AG09309 (cell line): ENCODE results near the gene CNOT3.

ENCODE experiments used
- DNase-seq: peaks from one replicate; pipeline ENCODE4 v3.0.0-alpha.2; 2010; ENCODE audit warnings: low read depth
- H3K4me3 ChIP-seq: 2 replicates; pipeline ENCODE4 v1.5.1; 2011; ENCODE audit warnings: mild to moderate bottlenecking, low read depth, low read length, moderate library complexity; ENCODE audit not compliant: control insufficient read depth
- TF ChIP-seq, protein P1 (sequence below): IDR thresholded peaks from 2 replicates; pipeline ENCODE4 v1.5.1; 2011; ENCODE audit warnings: mild to moderate bottlenecking, low read depth, low read length, inconsistent platforms; ENCODE audit not compliant: insufficient read depth, control insufficient read depth; ENCODE audit errors: missing control alignments

Gene CNOT3

DNA sequence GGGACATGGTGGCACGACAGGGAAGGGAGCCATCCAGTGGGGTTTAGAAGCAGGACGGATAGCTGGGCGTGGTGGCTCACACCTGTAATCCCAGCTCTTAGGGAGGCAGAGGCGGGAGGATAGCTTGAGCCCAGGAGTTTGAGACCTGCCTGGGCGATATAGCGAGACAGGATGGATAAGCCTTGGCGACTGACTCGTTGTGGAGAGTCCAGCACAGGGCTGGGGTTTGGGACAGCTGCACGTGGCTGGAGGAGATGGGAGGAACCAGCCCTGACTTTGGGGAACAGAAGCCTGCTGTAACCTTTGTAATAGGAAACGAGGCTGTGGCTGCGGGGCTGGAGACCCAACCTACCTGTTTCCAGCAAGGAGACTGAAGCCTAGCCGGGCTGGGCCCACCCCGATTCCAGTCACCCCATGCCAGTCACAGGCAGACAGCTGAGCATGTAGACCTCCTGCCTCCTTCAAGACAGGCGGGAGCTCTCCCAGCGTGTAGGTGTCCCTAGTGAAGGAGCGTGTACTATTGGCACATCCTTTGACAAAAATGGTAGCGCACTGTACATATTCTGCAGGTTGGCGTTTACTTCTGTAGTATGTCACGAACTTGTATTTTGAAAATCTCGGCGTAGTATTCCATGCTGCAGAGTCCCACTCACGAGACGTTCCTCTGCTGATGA lies 13.9 kb downstream of the CNOT3 start:
- no peak for DNase-seq
- TF ChIP-seq, protein P1, sequence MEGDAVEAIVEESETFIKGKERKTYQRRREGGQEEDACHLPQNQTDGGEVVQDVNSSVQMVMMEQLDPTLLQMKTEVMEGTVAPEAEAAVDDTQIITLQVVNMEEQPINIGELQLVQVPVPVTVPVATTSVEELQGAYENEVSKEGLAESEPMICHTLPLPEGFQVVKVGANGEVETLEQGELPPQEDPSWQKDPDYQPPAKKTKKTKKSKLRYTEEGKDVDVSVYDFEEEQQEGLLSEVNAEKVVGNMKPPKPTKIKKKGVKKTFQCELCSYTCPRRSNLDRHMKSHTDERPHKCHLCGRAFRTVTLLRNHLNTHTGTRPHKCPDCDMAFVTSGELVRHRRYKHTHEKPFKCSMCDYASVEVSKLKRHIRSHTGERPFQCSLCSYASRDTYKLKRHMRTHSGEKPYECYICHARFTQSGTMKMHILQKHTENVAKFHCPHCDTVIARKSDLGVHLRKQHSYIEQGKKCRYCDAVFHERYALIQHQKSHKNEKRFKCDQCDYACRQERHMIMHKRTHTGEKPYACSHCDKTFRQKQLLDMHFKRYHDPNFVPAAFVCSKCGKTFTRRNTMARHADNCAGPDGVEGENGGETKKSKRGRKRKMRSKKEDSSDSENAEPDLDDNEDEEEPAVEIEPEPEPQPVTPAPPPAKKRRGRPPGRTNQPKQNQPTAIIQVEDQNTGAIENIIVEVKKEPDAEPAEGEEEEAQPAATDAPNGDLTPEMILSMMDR, result no peak
- no peak overlapping the region for H3K4me3 ChIP-seq

DNA sequence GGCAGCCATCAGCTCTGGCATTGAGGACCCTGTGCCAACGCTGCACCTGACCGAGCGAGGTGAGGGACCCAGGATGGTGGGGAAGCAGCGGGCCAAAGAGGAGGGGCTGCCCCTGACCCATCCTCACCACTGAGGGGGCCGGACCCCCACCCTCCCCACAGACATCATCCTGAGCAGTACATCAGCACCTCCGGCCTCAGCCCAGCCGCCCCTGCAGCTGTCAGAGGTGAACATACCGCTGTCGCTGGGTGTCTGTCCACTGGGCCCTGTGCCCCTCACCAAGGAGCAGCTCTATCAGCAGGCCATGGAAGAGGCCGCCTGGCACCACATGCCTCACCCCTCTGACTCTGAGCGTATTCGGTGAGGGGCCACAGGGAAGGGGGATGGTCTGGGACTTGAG lies 14.7 kb downstream of the CNOT3 start:
- TF ChIP-seq, protein P1, result no peak

DNA sequence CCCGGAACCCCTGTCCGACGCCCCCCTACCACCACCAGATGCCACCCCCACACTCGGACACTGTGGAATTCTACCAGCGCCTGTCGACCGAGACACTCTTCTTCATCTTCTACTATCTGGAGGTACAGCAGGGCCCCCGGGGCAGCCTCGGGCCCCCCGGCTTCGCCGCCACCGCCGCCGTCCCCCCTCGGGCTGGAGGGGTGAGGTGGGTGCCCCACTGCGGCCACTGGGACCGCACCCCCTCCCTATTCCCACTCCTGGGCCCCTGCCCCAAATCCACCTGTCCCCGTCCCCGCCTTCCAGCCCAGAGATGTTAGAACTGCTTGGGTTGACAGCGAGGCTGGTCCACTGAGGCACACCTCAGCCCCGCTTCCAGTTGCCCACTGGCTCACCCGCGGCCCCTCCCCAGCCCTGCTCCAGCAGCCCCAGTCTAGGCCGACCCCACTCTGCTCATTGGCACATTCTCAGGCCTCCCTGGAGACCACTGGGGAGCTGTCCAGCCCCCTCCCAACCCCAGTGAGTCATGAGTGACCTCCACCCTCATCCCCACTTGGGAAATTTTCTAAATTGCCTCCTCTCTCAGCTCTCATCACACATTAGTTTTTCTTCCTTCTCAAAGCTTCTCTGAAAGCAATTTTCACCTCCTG lies 15.4 kb downstream of the CNOT3 start:
- TF ChIP-seq, protein P1, result no peak
- DNase-seq, result no peak
- H3K4me3 ChIP-seq, result no peak overlapping the region

More for the DNA sequence above, 14.7 kb downstream of the CNOT3 start:
- no peak overlapping the region for H3K4me3 ChIP-seq
- no peak for DNase-seq

DNA sequence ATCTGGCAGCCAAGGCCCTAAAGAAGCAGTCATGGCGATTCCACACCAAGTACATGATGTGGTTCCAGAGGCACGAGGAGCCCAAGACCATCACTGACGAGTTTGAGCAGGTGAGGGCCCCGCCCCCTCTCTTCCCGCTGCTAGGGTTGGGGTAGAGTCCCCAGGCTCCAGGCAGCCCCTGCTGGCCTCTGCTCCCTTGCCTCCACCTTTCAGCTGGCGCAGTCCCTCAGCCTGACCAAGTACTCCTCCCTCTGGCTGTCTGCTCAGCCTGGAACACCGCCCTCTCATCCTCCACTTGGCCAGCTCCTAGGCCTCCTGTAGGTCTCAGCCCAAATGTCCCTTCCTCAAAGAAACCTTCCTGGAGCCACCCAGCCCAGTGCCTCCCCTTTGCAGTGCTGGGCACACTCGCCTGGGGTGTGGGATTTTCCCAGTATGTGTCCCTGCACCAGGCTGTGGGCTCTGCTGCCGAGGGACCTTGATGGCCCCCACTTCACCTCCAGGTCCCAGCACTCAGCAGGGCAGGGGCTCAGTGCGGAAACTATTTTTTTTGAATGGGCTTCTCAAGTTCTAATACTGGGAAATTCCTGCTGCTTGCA lies 16.3 kb downstream of the CNOT3 start:
- DNase-seq, result no peak
- TF ChIP-seq, protein P1, result no peak
- no peak overlapping the region for H3K4me3 ChIP-seq

DNA sequence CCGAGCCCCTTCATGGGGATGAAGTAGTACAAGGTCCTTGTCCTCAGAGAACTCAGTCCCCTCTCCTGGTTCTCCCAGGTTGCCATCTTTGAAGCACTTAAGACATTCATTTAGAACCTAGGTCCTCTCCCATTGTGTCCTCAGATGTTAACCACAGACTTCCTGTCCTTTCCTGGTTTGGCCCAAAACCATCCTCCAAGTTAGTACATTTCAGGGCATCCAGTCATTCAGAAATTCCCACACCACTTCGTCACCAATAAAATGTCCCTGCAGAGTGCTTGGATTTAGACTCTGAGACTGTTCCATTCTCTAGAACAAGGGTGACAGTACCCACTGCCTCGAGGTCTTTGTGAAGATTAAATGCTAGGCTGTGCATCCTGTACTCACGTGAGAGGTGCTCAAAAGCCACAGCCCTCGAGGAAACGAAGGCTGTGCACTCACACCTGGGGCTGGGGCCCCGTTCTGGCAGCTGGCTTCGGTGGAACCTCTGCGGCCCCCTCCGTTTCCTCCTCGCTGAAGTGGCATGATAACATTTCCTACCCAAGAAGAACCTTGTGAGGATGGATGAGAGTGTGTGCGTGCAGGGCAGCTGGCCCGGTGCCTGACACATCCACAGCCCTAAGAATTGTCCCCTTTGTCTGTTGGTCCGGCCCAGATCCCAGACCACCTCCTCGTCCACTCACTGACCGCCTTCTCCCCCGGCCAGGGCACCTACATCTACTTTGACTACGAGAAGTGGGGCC lies 17.2 kb downstream of the CNOT3 start:
- no peak overlapping the region for H3K4me3 ChIP-seq
- no peak for DNase-seq
- TF ChIP-seq, protein P1, result no peak

DNA sequence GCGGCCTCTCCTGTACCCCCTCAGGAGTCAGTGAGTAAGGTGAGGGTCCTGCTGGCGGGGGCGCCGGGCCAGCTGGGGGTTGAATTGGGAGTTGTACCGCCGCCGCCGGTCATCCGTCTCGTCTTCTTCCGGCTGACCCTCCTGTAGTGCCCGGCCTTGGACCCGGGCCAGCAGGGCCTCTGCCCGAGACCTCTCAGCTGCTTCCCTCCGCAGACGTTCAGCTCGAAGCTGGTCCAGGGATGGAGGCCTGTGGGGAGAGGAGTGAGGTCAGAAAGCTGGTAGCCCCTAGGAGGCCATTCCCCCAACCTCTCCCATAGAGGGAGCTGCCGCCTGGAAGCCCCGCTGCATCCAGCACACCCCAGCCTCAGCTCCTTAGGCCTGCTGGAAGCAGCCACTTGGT lies 18.1 kb downstream of the CNOT3 start:
- H3K4me3 ChIP-seq, result no peak overlapping the region
- TF ChIP-seq, protein P1, result no peak
- no peak for DNase-seq
